GM12874 (cell line): ENCODE measurements around the gene EWSR1.

Experiments
- TF ChIP-seq, protein P1 (sequence below): IDR thresholded peaks from 2 replicates; pipeline ENCODE4 v1.5.1; 2011; ENCODE audit warnings: low read depth, mild to moderate bottlenecking, control low read depth, low read length, moderate library complexity; ENCODE audit not compliant: insufficient read depth

Gene EWSR1

DNA sequence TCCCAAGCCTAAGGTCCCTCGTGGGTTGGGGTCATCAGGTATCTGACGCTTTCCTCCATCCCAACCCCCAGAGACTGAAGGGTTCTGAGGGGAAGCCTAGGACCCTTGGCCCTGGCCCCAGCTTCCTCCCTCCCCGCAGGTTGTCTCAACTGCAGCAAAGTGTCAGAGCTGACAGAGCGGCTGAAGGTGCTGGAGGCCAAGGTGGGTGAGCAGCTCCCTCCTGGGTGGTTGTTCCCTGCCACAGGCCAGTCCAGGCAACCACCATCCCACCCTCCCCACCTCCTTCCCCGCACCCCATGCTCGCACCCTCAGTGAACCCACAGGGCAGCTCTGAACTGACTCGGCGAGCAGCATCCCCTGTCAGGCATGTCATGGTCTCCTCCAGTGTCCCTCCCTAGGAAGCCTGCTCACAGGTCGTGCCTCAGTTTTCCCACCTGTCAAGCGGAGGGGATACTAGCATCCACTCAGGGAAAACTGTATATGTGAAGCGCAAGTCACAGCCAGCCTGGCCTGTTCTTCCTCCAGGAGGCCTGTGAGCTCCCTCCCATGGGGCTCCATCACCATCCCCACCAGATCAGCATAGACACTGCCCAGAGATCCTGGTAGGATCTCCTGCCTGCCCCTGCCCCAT is 41.6 kb upstream of the EWSR1 start:
- TF ChIP-seq, protein P1, sequence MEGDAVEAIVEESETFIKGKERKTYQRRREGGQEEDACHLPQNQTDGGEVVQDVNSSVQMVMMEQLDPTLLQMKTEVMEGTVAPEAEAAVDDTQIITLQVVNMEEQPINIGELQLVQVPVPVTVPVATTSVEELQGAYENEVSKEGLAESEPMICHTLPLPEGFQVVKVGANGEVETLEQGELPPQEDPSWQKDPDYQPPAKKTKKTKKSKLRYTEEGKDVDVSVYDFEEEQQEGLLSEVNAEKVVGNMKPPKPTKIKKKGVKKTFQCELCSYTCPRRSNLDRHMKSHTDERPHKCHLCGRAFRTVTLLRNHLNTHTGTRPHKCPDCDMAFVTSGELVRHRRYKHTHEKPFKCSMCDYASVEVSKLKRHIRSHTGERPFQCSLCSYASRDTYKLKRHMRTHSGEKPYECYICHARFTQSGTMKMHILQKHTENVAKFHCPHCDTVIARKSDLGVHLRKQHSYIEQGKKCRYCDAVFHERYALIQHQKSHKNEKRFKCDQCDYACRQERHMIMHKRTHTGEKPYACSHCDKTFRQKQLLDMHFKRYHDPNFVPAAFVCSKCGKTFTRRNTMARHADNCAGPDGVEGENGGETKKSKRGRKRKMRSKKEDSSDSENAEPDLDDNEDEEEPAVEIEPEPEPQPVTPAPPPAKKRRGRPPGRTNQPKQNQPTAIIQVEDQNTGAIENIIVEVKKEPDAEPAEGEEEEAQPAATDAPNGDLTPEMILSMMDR = no peak

DNA sequence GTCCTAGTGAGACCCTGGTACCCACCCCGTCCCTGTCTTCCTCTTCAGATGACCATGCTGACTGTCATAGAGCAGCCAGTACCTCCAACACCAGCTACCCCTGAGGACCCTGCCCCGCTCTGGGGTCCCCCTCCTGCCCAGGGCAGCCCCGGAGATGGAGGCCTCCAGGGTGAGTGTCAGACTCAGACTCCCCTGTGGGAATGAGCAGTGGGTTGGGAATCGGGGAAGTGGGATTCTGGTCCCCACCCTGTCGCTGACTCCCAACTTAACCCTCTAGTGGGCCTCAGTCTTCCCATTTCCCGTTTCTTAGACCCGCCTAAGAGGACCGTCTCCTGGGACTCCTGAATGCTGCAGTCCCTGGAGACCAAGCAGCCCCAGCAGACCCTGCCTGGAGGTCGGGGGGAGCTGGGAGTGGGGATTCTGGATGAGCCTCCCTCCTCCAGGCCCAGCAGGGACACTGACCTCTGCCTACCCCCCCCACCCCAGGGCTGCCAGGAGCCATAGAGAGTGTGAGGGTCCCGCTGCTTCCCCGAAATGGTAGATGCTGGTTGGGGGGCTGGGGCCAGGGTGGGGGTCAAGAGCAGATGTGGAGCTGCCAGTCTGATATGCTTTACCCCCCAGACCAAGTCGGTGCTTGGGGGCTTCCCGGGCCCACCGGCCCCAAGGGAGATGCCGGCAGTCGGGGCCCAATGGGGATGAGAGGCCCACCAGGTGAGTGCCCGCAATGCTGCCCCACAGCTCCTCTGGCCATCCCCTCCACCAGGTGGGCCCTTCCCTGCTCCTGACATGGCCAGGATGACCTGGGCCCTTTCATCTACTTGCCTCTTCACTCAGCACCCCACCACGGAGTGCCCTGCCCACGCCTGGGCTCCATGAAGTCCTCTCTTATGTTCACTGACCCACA is 36.8 kb upstream of the EWSR1 start:
- TF ChIP-seq, protein P1 = no peak

DNA sequence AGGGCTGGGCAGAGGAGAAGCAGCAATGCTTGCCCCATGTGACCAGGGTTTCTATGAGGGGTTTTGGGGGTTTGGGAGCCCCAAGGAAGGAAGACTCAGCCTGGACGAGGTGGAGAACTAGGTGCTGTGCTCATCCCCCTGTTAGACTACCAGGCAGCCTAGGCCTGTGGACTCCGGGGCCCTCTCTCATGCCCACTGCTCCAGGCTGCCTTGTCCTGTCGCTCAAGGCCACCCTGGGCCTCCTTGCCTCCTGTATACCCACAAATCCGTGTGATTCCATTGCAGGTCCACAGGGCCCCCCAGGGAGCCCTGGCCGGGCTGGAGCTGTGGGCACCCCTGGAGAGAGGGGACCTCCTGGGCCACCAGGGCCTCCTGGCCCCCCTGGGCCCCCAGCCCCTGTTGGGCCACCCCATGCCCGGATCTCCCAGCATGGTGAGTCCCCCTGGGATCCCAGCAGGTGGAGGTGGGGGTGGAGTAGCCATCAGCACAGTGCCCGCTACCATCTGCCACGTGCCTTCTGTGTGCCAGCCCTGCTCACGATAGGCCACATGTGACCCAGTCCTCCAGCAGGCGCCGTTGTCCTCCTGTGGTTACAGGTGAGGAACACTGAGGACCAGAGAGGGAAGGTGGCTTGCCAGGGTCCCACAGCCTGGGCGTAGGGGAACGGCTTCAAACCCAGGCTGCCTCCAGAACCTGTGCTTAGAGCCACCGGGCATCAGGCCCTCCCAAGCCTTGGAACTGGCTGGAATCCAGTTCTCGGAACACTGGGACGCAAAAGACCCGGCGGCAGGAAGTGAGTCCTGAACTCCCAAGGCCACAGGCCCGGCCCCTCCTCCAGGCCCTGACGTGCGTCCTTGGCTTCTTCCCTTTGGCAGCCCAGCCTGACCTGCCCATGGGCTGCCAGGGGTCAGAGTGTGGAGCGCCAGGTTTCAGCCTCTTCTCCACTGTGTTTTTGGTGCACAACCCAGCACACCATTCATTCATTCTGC is 35.8 kb upstream of the EWSR1 start:
- TF ChIP-seq, protein P1 = no peak

DNA sequence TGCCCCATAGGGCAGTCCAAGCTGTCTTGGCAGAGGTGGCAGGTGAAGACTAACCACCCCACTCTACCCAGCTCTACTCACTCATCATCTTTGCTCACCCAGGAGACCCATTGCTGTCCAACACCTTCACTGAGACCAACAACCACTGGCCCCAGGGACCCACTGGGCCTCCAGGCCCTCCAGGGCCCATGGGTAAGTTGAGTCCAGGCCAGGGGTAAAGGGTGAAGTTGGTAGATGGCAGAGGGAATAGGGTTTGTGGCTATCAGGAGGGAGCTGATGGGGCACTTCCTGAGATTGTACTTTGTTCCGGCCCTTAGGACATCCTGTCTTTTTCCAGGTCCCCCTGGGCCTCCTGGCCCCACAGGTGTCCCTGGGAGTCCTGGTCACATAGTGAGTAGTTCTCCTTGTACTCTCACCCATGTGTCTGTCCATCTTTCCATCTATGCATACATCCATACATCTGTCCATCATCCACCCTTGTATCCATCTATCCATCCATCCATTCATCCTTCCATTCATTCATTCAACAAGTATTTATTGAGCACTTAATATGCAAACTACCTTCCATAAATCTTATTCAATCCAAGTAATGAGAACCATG is 34.7 kb upstream of the EWSR1 start:
- TF ChIP-seq, protein P1 = no peak

DNA sequence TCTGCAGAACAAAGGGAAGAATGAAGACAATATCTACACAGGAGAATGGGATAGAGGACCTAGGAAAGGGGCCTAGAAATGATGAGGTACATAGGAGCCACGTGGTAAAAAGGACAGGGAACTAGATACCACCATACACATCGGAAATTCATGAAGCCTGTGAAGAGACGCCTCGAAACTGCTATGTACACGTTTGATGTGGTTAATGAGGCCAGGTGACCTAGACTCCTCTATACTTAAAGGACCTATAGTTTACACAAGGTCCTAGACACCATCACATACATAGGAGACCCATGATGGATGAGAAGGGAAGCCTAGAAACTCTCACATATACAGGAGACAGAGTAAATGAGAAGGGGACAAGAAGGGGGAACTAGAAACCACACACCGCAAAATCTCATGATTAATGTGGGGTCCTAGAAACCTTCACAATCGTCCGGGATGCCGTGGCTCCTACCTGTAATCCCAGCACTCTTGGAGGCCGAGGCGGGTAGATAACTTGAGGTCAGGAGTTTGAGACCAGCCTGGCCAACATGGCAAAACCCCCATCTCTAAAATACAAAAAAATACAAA is 24.1 kb upstream of the EWSR1 start:
- TF ChIP-seq, protein P1 = no peak

DNA sequence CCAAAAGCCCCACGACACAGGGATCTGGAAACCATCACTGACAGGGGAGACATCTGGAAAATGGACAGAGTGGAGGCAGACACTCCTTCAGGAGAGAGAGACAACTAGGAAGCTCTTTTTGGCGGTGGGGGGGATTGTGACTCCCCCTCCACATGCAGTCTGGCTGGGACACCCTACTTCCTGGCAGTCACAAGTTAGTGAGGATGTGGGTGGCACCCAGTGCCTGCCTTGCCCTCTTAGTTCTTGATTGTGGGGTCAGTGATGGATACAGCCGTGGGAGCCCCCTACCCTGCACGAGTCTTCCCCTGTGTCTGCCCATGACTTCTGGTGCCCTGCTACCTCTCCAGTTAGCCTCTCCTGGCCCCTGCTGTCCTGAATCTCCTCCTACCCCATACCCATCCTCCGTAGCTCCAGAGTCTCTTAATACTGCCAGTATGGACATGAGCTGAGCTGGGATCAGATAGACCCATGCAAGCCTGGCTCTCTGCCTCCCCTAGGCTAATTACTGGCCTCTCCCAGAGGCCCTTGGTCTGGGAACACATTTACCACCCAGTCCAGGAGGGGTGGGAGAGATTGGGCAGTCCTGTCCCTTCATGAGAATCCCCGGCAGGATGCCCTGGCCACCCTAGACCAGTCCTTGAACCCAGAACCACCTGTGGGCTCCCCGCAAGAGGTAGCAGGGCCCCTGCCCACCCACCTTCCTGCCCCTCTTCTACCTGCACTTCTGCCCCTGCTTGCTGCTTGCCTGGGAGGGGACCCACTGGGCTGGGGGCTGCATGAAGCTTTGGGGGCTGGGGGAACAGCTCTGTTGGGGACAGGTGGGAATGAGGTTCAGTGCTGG is 23.1 kb upstream of the EWSR1 start:
- TF ChIP-seq, protein P1 = no peak
